ENCODE data around the gene AHNAK2.

AHNAK2 gene

GRCh38 chr14:104992501-104992900, 14.3 kb upstream of the AHNAK2 start:
- TF ChIP-seq CTCF (IDR thresholded peaks at IDR 0.05) = no peak
- Mint-ChIP-seq H3K9me3 (no peaks in the 10 kb centered on the region), H3K4me1 (peaks cover under 1% of the 10 kb centered on the region), H3K27me3 (ENCODE audit: low read depth, poor library complexity) (peaks cover 4% of the 10 kb centered on the region), H3K36me3 (ENCODE audit: low read depth) (peaks cover 35% of the 10 kb centered on the region), H3K4me3 (no peak overlapping the region), H3K27ac (peak overlapping the region; percentile 89)
- no peak for DNase-seq

- peak overlapping the region; percentile 88 for H3K27ac Mint-ChIP-seq
- TF ChIP-seq CTCF (IDR thresholded peaks at IDR 0.05) = no peak
- no peak overlapping the region for H3K4me3 Mint-ChIP-seq
Observed at GRCh38 chr14:104991896-104992230, 13.7 kb upstream of the AHNAK2 start.

GRCh38 chr14:104989951-104990303, 11.8 kb upstream of the AHNAK2 start:
- H3K4me1 Mint-ChIP-seq = peaks cover 11% of the 10 kb centered on the region
- H3K27me3 Mint-ChIP-seq (ENCODE audit: low read depth, poor library complexity) = peaks cover 4% of the 10 kb centered on the region
- peaks cover 26% of the 10 kb centered on the region for H3K36me3 Mint-ChIP-seq (ENCODE audit: low read depth)
- no peaks in the 10 kb centered on the region for H3K9me3 Mint-ChIP-seq
- peak overlapping the region; percentile 42 for H3K27ac Mint-ChIP-seq
- no peak for DNase-seq
- H3K4me3 Mint-ChIP-seq = no peak overlapping the region
- TF ChIP-seq CTCF (IDR thresholded peaks at IDR 0.05) = no peak

More at GRCh38 chr14:104991896-104992230, 13.7 kb upstream of the AHNAK2 start:
- H3K9me3 Mint-ChIP-seq = no peaks in the 10 kb centered on the region
- peaks cover 4% of the 10 kb centered on the region for H3K27me3 Mint-ChIP-seq (ENCODE audit: low read depth, poor library complexity)
- H3K4me1 Mint-ChIP-seq = peaks cover 6% of the 10 kb centered on the region
- H3K36me3 Mint-ChIP-seq (ENCODE audit: low read depth) = peaks cover 29% of the 10 kb centered on the region
- DNase-seq = no peak

- Mint-ChIP-seq H3K4me1 (peaks cover 13% of the 10 kb centered on the region), H3K27me3 (ENCODE audit: low read depth, poor library complexity) (peaks cover 4% of the 10 kb centered on the region), H3K4me3 (no peak overlapping the region), H3K36me3 (ENCODE audit: low read depth) (peaks cover 26% of the 10 kb centered on the region), H3K27ac (no peak overlapping the region), H3K9me3 (no peaks in the 10 kb centered on the region)
- TF ChIP-seq CTCF (IDR thresholded peaks at IDR 0.05) = no peak
- no peak for DNase-seq
Observed at GRCh38 chr14:104989236-104989950, 11.2 kb upstream of the AHNAK2 start.

GRCh38 chr14:104986487-104987164, 8.5 kb upstream of the AHNAK2 start:
- no peak for DNase-seq
- Mint-ChIP-seq H3K27ac (no peak overlapping the region), H3K9me3 (no peaks in the 10 kb centered on the region), H3K27me3 (ENCODE audit: low read depth, poor library complexity) (peaks cover 6% of the 10 kb centered on the region), H3K4me1 (peaks cover 24% of the 10 kb centered on the region), H3K36me3 (ENCODE audit: low read depth) (peaks cover 1% of the 10 kb centered on the region), H3K4me3 (peak overlapping the region; percentile 78)
- TF ChIP-seq CTCF (IDR thresholded peaks at IDR 0.05) = no peak

All from nephron progenitor cell (in vitro differentiated cells).